ENCODE data around the gene GADD45GIP1. TPM values are rescaled to one million over a fixed set of nuclear protein-coding genes. Genes with fewer than 3 reads are reported as not detected.
"Not testable (repeated sequence)": the region's sequence is repeated elsewhere in the genome, so short reads cannot be mapped to it uniquely, and the experiment has no call there.

GADD45GIP1 gene
- total RNA-seq, 1 experiment from 2014 or later = 20.0 TPM

DNA sequence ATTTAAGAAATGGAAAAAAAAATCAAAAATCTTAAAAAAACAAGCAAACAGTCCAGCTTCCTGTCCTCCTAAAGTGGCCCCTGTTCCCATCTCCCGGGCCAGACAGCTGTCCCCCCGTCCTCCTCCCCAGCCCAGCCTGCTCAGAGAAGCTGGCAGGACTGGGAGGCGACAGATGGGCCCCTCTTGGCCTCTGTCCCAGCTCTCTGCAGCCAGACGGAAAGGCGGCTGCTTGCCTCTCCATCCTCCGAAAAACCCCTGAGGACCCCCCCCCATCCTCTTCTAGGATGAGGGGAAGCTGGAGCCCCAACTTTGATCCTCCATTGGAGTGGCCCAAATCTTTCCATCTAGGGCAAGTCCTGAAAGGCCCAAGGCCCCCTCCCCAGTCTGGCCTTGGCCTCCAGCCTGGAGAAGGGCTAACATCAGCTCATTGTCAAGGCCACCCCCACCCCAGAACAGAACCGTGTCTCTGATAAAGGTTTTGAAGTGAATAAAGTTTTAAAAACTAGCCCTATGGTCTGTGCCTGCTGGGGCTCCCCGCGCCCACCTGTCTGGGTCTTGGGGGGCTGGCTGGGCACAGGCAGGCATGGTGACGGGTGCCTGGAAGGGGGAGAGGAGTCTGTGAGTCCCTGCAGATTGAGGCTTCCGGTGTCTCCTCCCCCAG, 3.8 kb downstream of the GADD45GIP1 start:
- intact Hi-C loops (cut with micrococcal nuclease; ENCODE audit: unreplicated experiment) = no loop called here
- DNase-seq = no peak
- TF ChIP-seq, protein P1, sequence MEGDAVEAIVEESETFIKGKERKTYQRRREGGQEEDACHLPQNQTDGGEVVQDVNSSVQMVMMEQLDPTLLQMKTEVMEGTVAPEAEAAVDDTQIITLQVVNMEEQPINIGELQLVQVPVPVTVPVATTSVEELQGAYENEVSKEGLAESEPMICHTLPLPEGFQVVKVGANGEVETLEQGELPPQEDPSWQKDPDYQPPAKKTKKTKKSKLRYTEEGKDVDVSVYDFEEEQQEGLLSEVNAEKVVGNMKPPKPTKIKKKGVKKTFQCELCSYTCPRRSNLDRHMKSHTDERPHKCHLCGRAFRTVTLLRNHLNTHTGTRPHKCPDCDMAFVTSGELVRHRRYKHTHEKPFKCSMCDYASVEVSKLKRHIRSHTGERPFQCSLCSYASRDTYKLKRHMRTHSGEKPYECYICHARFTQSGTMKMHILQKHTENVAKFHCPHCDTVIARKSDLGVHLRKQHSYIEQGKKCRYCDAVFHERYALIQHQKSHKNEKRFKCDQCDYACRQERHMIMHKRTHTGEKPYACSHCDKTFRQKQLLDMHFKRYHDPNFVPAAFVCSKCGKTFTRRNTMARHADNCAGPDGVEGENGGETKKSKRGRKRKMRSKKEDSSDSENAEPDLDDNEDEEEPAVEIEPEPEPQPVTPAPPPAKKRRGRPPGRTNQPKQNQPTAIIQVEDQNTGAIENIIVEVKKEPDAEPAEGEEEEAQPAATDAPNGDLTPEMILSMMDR (IDR thresholded peaks at IDR 0.05; ENCODE audit: unreplicated experiment) = no peak
- CTCF ChIA-PET = no interaction called here
- no peak overlapping the region for H3K27ac Mint-ChIP-seq (ENCODE audit: unreplicated experiment)
- no peak overlapping the region for H3K4me3 Mint-ChIP-seq (ENCODE audit: low read depth, unreplicated experiment)
- peaks cover 75% of the 10 kb centered on the region for H3K36me3 Mint-ChIP-seq (ENCODE audit: insufficient read depth, unreplicated experiment)
- peaks cover 22% of the 10 kb centered on the region for H3K4me1 Mint-ChIP-seq (ENCODE audit: low read depth, unreplicated experiment)
- BruUV-seq (replicated peaks) = TSS peak; percentile 82
- H3K9me3 Mint-ChIP-seq (ENCODE audit: low read depth, unreplicated experiment) = no peaks in the 10 kb centered on the region
- H3K27me3 Mint-ChIP-seq (ENCODE audit: unreplicated experiment) = no peaks in the 10 kb centered on the region

DNA sequence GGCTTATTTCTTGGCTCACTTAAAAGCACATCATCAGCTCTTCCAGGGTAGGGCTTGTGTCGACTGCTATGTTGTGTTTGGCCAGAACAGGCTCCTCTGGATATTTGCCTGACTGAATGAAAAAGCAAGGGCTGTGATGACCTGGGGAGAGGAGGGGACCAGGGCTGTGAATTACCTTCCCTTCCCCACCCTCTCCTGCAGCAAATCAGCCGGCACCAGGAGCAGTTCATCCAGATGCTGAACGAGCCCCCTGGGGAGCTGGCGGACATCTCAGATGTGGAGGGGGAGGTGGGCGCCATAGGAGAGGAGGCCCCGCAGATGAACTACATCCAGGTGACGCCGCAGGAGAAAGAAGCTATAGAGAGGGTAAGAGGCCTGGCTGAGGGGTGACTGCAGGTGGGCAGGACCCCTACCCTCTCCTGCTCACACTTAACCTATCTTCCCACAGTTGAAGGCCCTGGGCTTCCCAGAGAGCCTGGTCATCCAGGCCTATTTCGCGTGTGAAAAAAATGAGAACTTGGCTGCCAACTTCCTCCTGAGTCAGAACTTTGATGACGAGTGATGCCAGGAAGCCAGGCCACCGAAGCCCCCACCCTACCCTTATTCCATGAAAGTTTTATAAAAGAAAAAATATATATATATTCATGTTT, 4.4 kb downstream of the GADD45GIP1 start:
- Mint-ChIP-seq H3K36me3 (ENCODE audit: insufficient read depth, unreplicated experiment) (peaks cover 82% of the 10 kb centered on the region), H3K27ac (ENCODE audit: unreplicated experiment) (no peak overlapping the region), H3K27me3 (ENCODE audit: unreplicated experiment) (no peaks in the 10 kb centered on the region), H3K9me3 (ENCODE audit: low read depth, unreplicated experiment) (no peaks in the 10 kb centered on the region), H3K4me1 (ENCODE audit: low read depth, unreplicated experiment) (peaks cover 22% of the 10 kb centered on the region), H3K4me3 (ENCODE audit: low read depth, unreplicated experiment) (no peak overlapping the region)
- CTCF ChIA-PET = no interaction called here
- no peak for DNase-seq
- TF ChIP-seq, protein P1 (IDR thresholded peaks at IDR 0.05; ENCODE audit: unreplicated experiment) = no peak
- BruUV-seq (replicated peaks) = no TSS peak
- intact Hi-C loops (cut with micrococcal nuclease; ENCODE audit: unreplicated experiment) = no loop called here

DNA sequence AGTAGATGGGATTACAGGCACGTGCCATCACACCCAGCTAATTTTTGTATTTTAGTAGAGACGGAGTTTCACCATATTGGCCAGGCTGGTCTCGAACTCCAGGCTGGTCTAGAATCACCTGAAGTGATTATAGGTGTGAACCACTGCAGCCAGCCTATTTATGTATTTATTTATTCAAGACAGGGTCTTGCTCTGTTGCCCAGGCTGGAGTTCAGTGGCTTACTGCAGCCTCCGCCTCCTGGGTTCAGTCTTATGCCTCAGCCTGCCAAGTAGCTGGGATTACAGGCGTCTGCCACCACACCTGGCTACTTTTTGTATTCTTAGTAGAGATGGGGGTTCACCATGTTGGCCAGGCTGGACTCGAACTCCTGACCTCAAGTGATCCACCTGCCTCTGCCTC, 5.0 kb downstream of the GADD45GIP1 start:
- H3K4me3 Mint-ChIP-seq (ENCODE audit: low read depth, unreplicated experiment); CTCF ChIA-PET; intact Hi-C loops (cut with micrococcal nuclease; ENCODE audit: unreplicated experiment); BruUV-seq (replicated peaks); H3K27ac Mint-ChIP-seq (ENCODE audit: unreplicated experiment); H3K27me3 Mint-ChIP-seq (ENCODE audit: unreplicated experiment); H3K9me3 Mint-ChIP-seq (ENCODE audit: low read depth, unreplicated experiment); DNase-seq: not testable (repeated sequence)
- peaks cover 22% of the 10 kb centered on the region for H3K4me1 Mint-ChIP-seq (ENCODE audit: low read depth, unreplicated experiment)
- H3K36me3 Mint-ChIP-seq (ENCODE audit: insufficient read depth, unreplicated experiment) = peaks cover 80% of the 10 kb centered on the region

DNA sequence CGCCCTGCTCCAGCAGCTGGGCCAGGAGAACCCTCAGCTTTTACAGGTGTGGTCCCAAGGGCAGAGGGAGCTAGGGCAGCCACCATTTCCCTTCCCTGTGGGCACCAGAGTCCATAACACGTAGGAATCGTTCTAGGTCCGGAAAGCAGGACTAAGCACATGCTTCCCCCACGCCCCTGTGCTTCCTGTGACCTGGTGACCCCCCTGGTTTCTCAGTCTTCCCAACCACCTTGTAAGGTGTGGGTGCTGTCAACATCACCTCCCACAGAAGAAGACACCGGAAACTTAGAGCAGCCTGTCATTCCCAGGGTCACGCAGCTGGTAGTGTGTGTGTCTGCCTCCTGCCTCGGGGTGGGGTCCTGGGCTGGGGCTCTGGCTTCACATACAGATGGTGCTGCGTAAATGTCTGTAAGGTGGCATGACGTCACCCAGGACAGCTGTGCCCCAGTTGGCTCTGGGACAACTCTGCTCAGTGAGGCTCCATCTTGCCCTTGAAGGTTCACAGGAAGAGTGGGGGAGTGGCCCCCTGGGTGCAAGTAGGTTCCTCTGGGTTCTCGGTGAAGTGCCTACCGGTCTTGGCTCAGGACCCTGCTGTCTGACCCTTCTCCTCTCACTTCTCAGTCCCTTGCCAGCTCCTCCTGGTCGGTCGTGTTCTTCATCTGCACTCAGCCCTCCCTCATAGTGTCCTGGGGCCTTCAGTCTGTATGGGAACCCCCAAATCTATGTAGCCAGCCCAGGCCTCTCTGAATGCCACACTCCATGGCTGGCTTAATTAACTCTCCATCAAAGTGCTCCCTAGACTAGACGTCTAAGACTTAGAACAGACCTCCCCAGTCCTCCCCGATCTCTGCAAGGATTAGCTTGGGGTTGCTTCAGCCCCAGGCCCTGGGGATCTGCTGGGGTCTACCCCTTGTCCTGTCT, 7.4 kb downstream of the GADD45GIP1 start:
- peak overlapping the region; percentile 26 for H3K4me3 Mint-ChIP-seq (ENCODE audit: low read depth, unreplicated experiment)
- H3K36me3 Mint-ChIP-seq (ENCODE audit: insufficient read depth, unreplicated experiment) = peaks cover 84% of the 10 kb centered on the region
- H3K27ac Mint-ChIP-seq (ENCODE audit: unreplicated experiment) = peak overlapping the region; percentile 50
- no peak for DNase-seq
- H3K4me1 Mint-ChIP-seq (ENCODE audit: low read depth, unreplicated experiment) = peaks cover 9% of the 10 kb centered on the region
- intact Hi-C loops (cut with micrococcal nuclease; ENCODE audit: unreplicated experiment) = no loop called here
- H3K27me3 Mint-ChIP-seq (ENCODE audit: unreplicated experiment) = no peaks in the 10 kb centered on the region
- H3K9me3 Mint-ChIP-seq (ENCODE audit: low read depth, unreplicated experiment) = no peaks in the 10 kb centered on the region
- TF ChIP-seq, protein P1 (IDR thresholded peaks at IDR 0.05; ENCODE audit: unreplicated experiment) = no peak
- CTCF ChIA-PET = no interaction called here
- no TSS peak for BruUV-seq (replicated peaks)
